Smooth muscle cell (in vitro differentiated cells): ENCODE results near the gene NSUN6. TPM values are rescaled to one million over a fixed set of nuclear protein-coding genes. Genes with fewer than 3 reads are reported as not detected.

Experiments used
- DNase-seq: peaks from one replicate; lab custom pipeline; 2025; ENCODE audit not compliant: unreplicated experiment; lab: John Stamatoyannopoulos, UW
- H2AFZ ChIP-seq: fragments of 200-600 bp; sonication (generic); 2 replicates; pipeline ENCODE4 v1.6.0; 2016; ENCODE audit warnings: antibody characterized with exemption, low read depth, mild to moderate bottlenecking
- H3F3A ChIP-seq: fragments of 200-600 bp; sonication (generic); 2 replicates; pipeline ENCODE4 v1.6.0; 2017; ENCODE audit warnings: antibody characterized with exemption, low read depth
- H3K27ac ChIP-seq: fragments of 200-600 bp; sonication (generic); 2 replicates; pipeline ENCODE4 v1.5.1; 2016; ENCODE audit warnings: low read depth, mild to moderate bottlenecking
- H3K27me3 ChIP-seq: fragments of 200-600 bp; sonication (generic); 2 replicates; pipeline ENCODE4 v1.6.1; 2016; ENCODE audit warnings: low read depth, mild to moderate bottlenecking
- H3K36me3 ChIP-seq: fragments of 200-600 bp; sonication (generic); 2 replicates; pipeline ENCODE4 v1.5.1; 2016; ENCODE audit warnings: low read depth
- H3K4me1 ChIP-seq: fragments of 200-600 bp; sonication (generic); 2 replicates; pipeline ENCODE4 v1.5.1; 2016; ENCODE audit warnings: low read depth
- H3K4me2 ChIP-seq: fragments of 200-600 bp; sonication (generic); 2 replicates; pipeline ENCODE4 v1.6.0; 2016; ENCODE audit warnings: mild to moderate bottlenecking
- H3K4me3 ChIP-seq: fragments of 200-600 bp; sonication (generic); 2 replicates; pipeline ENCODE4 v1.5.1; 2016; ENCODE audit warnings: mild to moderate bottlenecking
- H3K79me2 ChIP-seq: fragments of 200-600 bp; sonication (generic); 2 replicates; pipeline ENCODE4 v1.6.0; 2016; ENCODE audit warnings: low read depth, mild to moderate bottlenecking
- H3K9ac ChIP-seq: fragments of 200-600 bp; sonication (generic); 2 replicates; pipeline ENCODE4 v1.6.0; 2016; ENCODE audit warnings: low read depth
- H3K9me3 ChIP-seq: fragments of 200-600 bp; sonication (generic); replicated peaks from 2 replicates; pipeline ENCODE4 v1.5.1; 2016; ENCODE audit warnings: low read depth
- H4K20me1 ChIP-seq: fragments of 200-600 bp; sonication (generic); 2 replicates; pipeline ENCODE4 v1.6.0; 2016; ENCODE audit warnings: low read depth
- CTCF ChIP-seq: fragments of 200-600 bp; sonication (generic); IDR thresholded peaks from 2 replicates; pipeline ENCODE4 v1.5.1; 2017; ENCODE audit warnings: borderline replicate concordance, mild to moderate bottlenecking, antibody characterized with exemption; ENCODE audit not compliant: insufficient read depth, poor library complexity, severe bottlenecking
- WGBS: methylation state at CpG from one replicate; pipeline ENCODE4 v1.1.7; 2016; ENCODE audit warnings: low lambda C conversion rate; 5-methylcytosine and 5-hydroxymethylcytosine counted together
- polyA plus RNA-seq: library from polyadenylated mRNA; unstranded; fragments of >200 nt; fragmentation: Nextera tagmentation; extraction: Ambion mirVana; gene quantifications from 2 replicates; pipeline ENCODE4 v1.2.1, GENCODE V29; 2016
- total RNA-seq: library from RNA; depleted of rRNA; stranded (reverse); fragments of >200 nt; gene quantifications from 2 replicates; pipeline ENCODE4 v1.2.3, GENCODE V29; 2014

Gene NSUN6
- total and polyA plus RNA-seq, 2 experiments from 2014 or later, result 6.1 to 7.2 TPM

- TF ChIP-seq CTCF, result no peak
- Histone ChIP-seq H3K4me3 (no peak overlapping the region), H3F3A (peaks cover 8% of the 10 kb centered on the region), H3K4me1 (no peaks in the 10 kb centered on the region), H3K9ac (no peak overlapping the region), H3K27me3 (no peaks in the 10 kb centered on the region), H3K4me2 (no peak overlapping the region), H3K79me2 (no peaks in the 10 kb centered on the region), H3K9me3 (no peaks in the 10 kb centered on the region), H2AFZ (no peak overlapping the region), H3K36me3 (no peaks in the 10 kb centered on the region), H4K20me1 (no peaks in the 10 kb centered on the region), H3K27ac (peak overlapping the region; percentile 63)
- DNase-seq, result no peak
- WGBS, result 59% methylated on average over 1 of the region's 1 CpG
Observed at GRCh38 chr10:18607503-18608378, 43.6 kb downstream of the NSUN6 start.

GRCh38 chr10:18606051-18606695 is 45.2 kb downstream of the NSUN6 start:
- TF ChIP-seq CTCF, result no peak

GRCh38 chr10:18601321-18601720 is 50.1 kb downstream of the NSUN6 start:
- no peak for DNase-seq
- H3K27ac ChIP-seq, result no peak overlapping the region
- H3K27me3 ChIP-seq, result no peaks in the 10 kb centered on the region
- WGBS, result 91% methylated on average over 2 of the region's 2 CpGs
- no peaks in the 10 kb centered on the region for H3K79me2 ChIP-seq
- no peaks in the 10 kb centered on the region for H3K36me3 ChIP-seq
- H3K9me3 ChIP-seq, result no peaks in the 10 kb centered on the region
- no peaks in the 10 kb centered on the region for H3K4me1 ChIP-seq
- no peak overlapping the region for H3K9ac ChIP-seq
- H3K4me2 ChIP-seq, result no peak overlapping the region
- H2AFZ ChIP-seq, result no peak overlapping the region
- no peaks in the 10 kb centered on the region for H4K20me1 ChIP-seq
- H3F3A ChIP-seq, result no peaks in the 10 kb centered on the region
- no peak overlapping the region for H3K4me3 ChIP-seq
- TF ChIP-seq CTCF, result peak; percentile 6

More at GRCh38 chr10:18606051-18606695, 45.2 kb downstream of the NSUN6 start:
- Histone ChIP-seq H3K9me3 (no peaks in the 10 kb centered on the region), H3K4me2 (no peak overlapping the region), H3K4me3 (no peak overlapping the region), H4K20me1 (no peaks in the 10 kb centered on the region), H3K36me3 (no peaks in the 10 kb centered on the region), H3K79me2 (no peaks in the 10 kb centered on the region), H3K27me3 (no peaks in the 10 kb centered on the region), H3K9ac (no peak overlapping the region), H3K4me1 (no peaks in the 10 kb centered on the region), H3F3A (peaks cover 4% of the 10 kb centered on the region), H3K27ac (no peak overlapping the region), H2AFZ (no peak overlapping the region)
- no peak for DNase-seq
- 81% methylated on average over 4 of the region's 4 CpGs for WGBS
